Heart left ventricle (tissue), 16 donors: ENCODE results near the gene COL19A1. TPM values are rescaled to one million over a fixed set of nuclear protein-coding genes. Genes with fewer than 3 reads are reported as not detected.

Experiments
- ATAC-seq, 4 donors: fragments of 200-7000 bp; cut with Tn5 transposase; one replicate each; pipeline ENCODE4 v1.9.1; 2020 to 2022; ENCODE audit warnings: moderate library complexity in 4 of 4, mild to moderate bottlenecking in 3 of 4, moderate number of reproducible peaks in 1 of 4
- DNase-seq, 5 donors: peaks; one replicate each; pipeline ENCODE4 v3.0.0-alpha.2; 2020
- H3K27ac ChIP-seq, 12 donors: fragments of 200-600 bp; sonication (generic) in 4 of 12; one replicate each; pipeline versions ENCODE4 v1.5.0 to v1.8.0; 2016 to 2022; ENCODE audit warnings: mild to moderate bottlenecking in 2 of 12
- H3K27me3 ChIP-seq, 9 donors: fragments of 200-600 bp; sonication (generic) in 2 of 9; one replicate each; pipeline versions ENCODE4 v1.5.1 to v1.8.0; 2016 to 2022; ENCODE audit warnings: mild to moderate bottlenecking in 3 of 9
- H3K36me3 ChIP-seq, 9 donors: fragments of 200-600 bp; sonication (generic) in 2 of 9; one replicate each; pipeline versions ENCODE4 v1.5.0 to v1.8.0; 2018 to 2022; ENCODE audit warnings: mild to moderate bottlenecking in 2 of 9
- H3K4me1 ChIP-seq, 12 donors: fragments of 200-600 bp; sonication (generic) in 4 of 12; one replicate each; pipeline versions ENCODE4 v1.5.0 to v1.8.0; 2016 to 2022; ENCODE audit warnings: mild to moderate bottlenecking in 3 of 12
- H3K4me3 ChIP-seq, 12 donors: fragments of 200-600 bp; sonication (generic) in 4 of 12; one replicate each; pipeline versions ENCODE4 v1.5.0 to v1.8.0; 2017 to 2022; ENCODE audit warnings: mild to moderate bottlenecking in 9 of 12, moderate library complexity in 4 of 12
- H3K9me3 ChIP-seq, 12 donors: fragments of 200-600 bp; sonication (generic) in 4 of 12; one replicate each; pipeline versions ENCODE4 v1.5.0 to v1.8.0; 2016 to 2022; ENCODE audit warnings: mild to moderate bottlenecking in 1 of 12
- POLR2A ChIP-seq, 2 donors: fragments of 450-650 bp; IDR thresholded peaks; one replicate each; pipeline ENCODE4 v1.6.1; 2017; ENCODE audit warnings: antibody characterized with exemption in 2 of 2, mild to moderate bottlenecking in 2 of 2, moderate library complexity in 2 of 2
- WGBS, 4 donors: extraction: QIAGEN DNeasy Blood & Tissue Kit in 2 of 4; methylation state at CpG; one replicate each; pipeline versions ENCODE4 v1.1.5 to v1.1.7; 2013 to 2018; 5-methylcytosine and 5-hydroxymethylcytosine counted together
- intact Hi-C, 10 donors: fragments of 100-400 bp; cut with DNase I; formaldehyde crosslinking; loops; one replicate each; pipeline versions ENCODE4 v1.11.1 to v1.14.2; 2022
- polyA plus RNA-seq, 2 donors: library from polyadenylated mRNA; stranded (reverse); fragments of 200-250 nt; gene quantifications; one replicate each; pipeline ENCODE4 v1.2.3, GENCODE V29; 2013
- total RNA-seq, 9 donors: library from RNA; depleted of rRNA in 2 of 9; stranded (reverse); fragments of >200 nt in 2 of 9; fragmentation: NEBNext Ultra II Directional in 3 of 9; extraction: Animal tissue kit (Norgen Biotek cat#: 25700) in 3 of 9; gene quantifications; one replicate each; pipeline versions ENCODE4 v1.1.0 to v1.2.4, GENCODE V29; 2016 to 2023
- TF ChIP-seq, protein P1 (sequence below), 12 donors: fragments of 200-600 bp; sonication (generic) in 4 of 12; IDR thresholded peaks; one replicate each; pipeline versions ENCODE4 v1.5.0 to v1.8.0; 2018 to 2022; ENCODE audit warnings: antibody characterized with exemption in 12 of 12, mild to moderate bottlenecking in 5 of 12
- donor health status: ischemic (EF 13 %, LVEDD 7.1; RV severe dilation, severe dysfunction).
- donor health status: healthy with polysubstance abuse.
- donor health status: DM: no; HTN: yes; CAD: no.
- donor health status: DM: no; HTN: no; CAD: no.
- donor health status: ischemic (EF 25% LVEDD 6.9; RV normal size, moderate dysfunction).
- donor health status: ischemic (EF 25% LVEDD 5.7; RV mildly dilated, moderate dysfunction).
- donor health status: healthy.
- donor health status: DM: yes; HTN: yes; CAD: no.
- donor health status: ischemic (EF 35%, LVEDD 5.7; RV mildly dilated, moderate dysfunction).
- donor health status: nonischemic (EF 11% LVEDD 7.7; RV severe dilation, severe dysfunction).
- donor health status: DM: yes; HTN: yes; CAD: no.
- donor health status: PGD.
- donor health status: ischemic (EF 29% LVEDD 5.4; RV normal size, mild dysfunction).
- donor health status: nonischemic (EF 23%, LVEDD 6.1; RV moderate dilation, normal function).

The COL19A1 gene
- total and polyA plus RNA-seq, 11 donors, result 0.69 to 4.6 (median 1.6) TPM

GRCh38 chr6:70072540-70073179 lies 206.3 kb downstream of the COL19A1 start:
- DNase-seq (no peak), ATAC-seq (no peak)
- intact Hi-C loops, result no loop called here
- Histone ChIP-seq H3K27me3 (no peaks in the 10 kb centered on the region), H3K9me3 (no peaks in the 10 kb centered on the region), H3K4me1 (no peaks in the 10 kb centered on the region), H3K27ac (no peak overlapping the region), H3K36me3 (no peaks in the 10 kb centered on the region), H3K4me3 (no peak overlapping the region)
- no peak for TF ChIP-seq POLR2A (IDR thresholded peaks at IDR 0.05)
- TF ChIP-seq, protein P1, sequence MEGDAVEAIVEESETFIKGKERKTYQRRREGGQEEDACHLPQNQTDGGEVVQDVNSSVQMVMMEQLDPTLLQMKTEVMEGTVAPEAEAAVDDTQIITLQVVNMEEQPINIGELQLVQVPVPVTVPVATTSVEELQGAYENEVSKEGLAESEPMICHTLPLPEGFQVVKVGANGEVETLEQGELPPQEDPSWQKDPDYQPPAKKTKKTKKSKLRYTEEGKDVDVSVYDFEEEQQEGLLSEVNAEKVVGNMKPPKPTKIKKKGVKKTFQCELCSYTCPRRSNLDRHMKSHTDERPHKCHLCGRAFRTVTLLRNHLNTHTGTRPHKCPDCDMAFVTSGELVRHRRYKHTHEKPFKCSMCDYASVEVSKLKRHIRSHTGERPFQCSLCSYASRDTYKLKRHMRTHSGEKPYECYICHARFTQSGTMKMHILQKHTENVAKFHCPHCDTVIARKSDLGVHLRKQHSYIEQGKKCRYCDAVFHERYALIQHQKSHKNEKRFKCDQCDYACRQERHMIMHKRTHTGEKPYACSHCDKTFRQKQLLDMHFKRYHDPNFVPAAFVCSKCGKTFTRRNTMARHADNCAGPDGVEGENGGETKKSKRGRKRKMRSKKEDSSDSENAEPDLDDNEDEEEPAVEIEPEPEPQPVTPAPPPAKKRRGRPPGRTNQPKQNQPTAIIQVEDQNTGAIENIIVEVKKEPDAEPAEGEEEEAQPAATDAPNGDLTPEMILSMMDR (IDR thresholded peaks at IDR 0.05), result no peak
- WGBS, 4 donors, result 71 to 89% (median 79%) methylated on average over 1 of the region's 1 CpG

DNA sequence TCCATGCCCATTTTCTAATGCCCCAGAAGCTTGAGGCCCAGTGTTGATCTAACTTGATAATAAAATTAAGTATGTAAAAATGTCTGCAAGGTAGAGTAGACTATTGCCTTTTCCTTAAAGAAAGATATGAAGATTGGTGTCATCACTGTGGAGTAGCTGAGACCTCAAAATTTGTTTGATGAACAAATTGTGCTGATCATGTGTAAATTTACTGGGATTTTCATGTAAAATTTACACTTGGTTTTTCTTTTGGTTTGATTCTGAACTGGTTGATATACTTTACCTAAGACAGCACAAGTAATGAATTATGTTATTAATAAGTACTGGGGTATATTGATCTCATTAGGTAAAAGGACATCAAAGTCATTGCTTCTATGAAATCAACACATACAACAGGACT lies 207.3 kb downstream of the COL19A1 start:
- Histone ChIP-seq H3K4me1 (no peaks in the 10 kb centered on the region), H3K4me3 (no peak overlapping the region), H3K9me3 (no peaks in the 10 kb centered on the region), H3K36me3 (no peaks in the 10 kb centered on the region), H3K27me3 (no peaks in the 10 kb centered on the region), H3K27ac (no peak overlapping the region)
- ATAC-seq (no peak), DNase-seq (no peak)
- intact Hi-C loops, result no loop called here
- TF ChIP-seq, protein P1 (IDR thresholded peaks at IDR 0.05), result no peak
- no peak for TF ChIP-seq POLR2A (IDR thresholded peaks at IDR 0.05)

- no peaks in the 10 kb centered on the region for H3K27me3 ChIP-seq
- WGBS, 4 donors, result 83 to 90% (median 86%) methylated on average over 3 of the region's 3 CpGs
- no peak for ATAC-seq
- no peak for TF ChIP-seq POLR2A (IDR thresholded peaks at IDR 0.05)
- TF ChIP-seq, protein P1 (IDR thresholded peaks at IDR 0.05), result no peak
- H3K4me1 ChIP-seq, result no peaks in the 10 kb centered on the region
- H3K36me3 ChIP-seq, result no peaks in the 10 kb centered on the region
- H3K4me3 ChIP-seq, result no peak overlapping the region
- no peak for DNase-seq
- intact Hi-C loops, result no loop called here
- no peaks in the 10 kb centered on the region for H3K9me3 ChIP-seq
- H3K27ac ChIP-seq, result no peak overlapping the region
Observed at GRCh38 chr6:70079241-70079640, 212.9 kb downstream of the COL19A1 start.

- 50 to 81% (median 70%) methylated on average over 4 of the region's 4 CpGs for WGBS, 4 donors
- no peak for ATAC-seq
Observed at GRCh38 chr6:70080443-70081070, 214.2 kb downstream of the COL19A1 start.

More at GRCh38 chr6:70080443-70081070, 214.2 kb downstream of the COL19A1 start:
- Histone ChIP-seq H3K9me3 (no peaks in the 10 kb centered on the region), H3K4me1 (no peaks in the 10 kb centered on the region), H3K27ac (no peak overlapping the region), H3K36me3 (no peaks in the 10 kb centered on the region), H3K4me3 (no peak overlapping the region), H3K27me3 (no peaks in the 10 kb centered on the region)
- intact Hi-C loops, result no loop called here
- no peak for DNase-seq
- no peak for TF ChIP-seq POLR2A (IDR thresholded peaks at IDR 0.05)
- TF ChIP-seq, protein P1 (IDR thresholded peaks at IDR 0.05), result no peak
